Fibroblast of lung (primary cell): ENCODE results near the gene EWSR1. TPM values are rescaled to one million over a fixed set of nuclear protein-coding genes. Genes with fewer than 3 reads are reported as not detected.

Experiments
- DNase-seq, 2 donors: peaks; one replicate each; pipeline versions ENCODE4 v3.0.0 to v3.0.0-alpha.2; 2010; ENCODE audit warnings: low read depth in 2 of 2
- H2AFZ ChIP-seq: 2 replicates; pipeline ENCODE4 v1.5.1; 2012; ENCODE audit warnings: low read length, control low read depth, inconsistent platforms
- H3K27ac ChIP-seq: 2 replicates; pipeline ENCODE4 v1.5.1; 2011; ENCODE audit warnings: low read length, control low read depth; ENCODE audit not compliant: insufficient read depth
- H3K27me3 ChIP-seq: 2 replicates; pipeline ENCODE4 v1.5.1; 2011; ENCODE audit warnings: mild to moderate bottlenecking, low read length; ENCODE audit not compliant: control insufficient read depth, insufficient read depth
- H3K36me3 ChIP-seq: 2 replicates; pipeline ENCODE4 v1.5.1; 2011; ENCODE audit warnings: low read length; ENCODE audit not compliant: control insufficient read depth, insufficient read depth
- H3K4me1 ChIP-seq: 2 replicates; pipeline ENCODE4 v1.5.1; 2011; ENCODE audit warnings: low read length; ENCODE audit not compliant: control insufficient read depth, insufficient read depth; ENCODE audit errors: extremely low read depth
- H3K4me2 ChIP-seq: 2 replicates; pipeline ENCODE4 v1.5.1; 2011; ENCODE audit warnings: low read length, control low read depth; ENCODE audit not compliant: insufficient read depth; ENCODE audit errors: extremely low read depth
- H3K4me3 ChIP-seq, 4 experiments: fragments of 200-600 bp in 1 of 4; sonication (generic) in 1 of 4; replicated peaks in 1 of 4; 2 replicates each; pipeline ENCODE4 v1.5.1; 2011 to 2016; ENCODE audit warnings: low read length in 4 of 4, low read depth in 3 of 4, mild to moderate bottlenecking in 3 of 4, control low read depth in 2 of 4, inconsistent platforms in 1 of 4, mixed read lengths in 1 of 4; ENCODE audit not compliant: insufficient read depth in 1 of 4; ENCODE audit errors: control extremely low read depth in 1 of 4
- H3K79me2 ChIP-seq: 2 replicates; pipeline ENCODE4 v1.5.1; 2012; ENCODE audit warnings: mild to moderate bottlenecking, low read length, inconsistent platforms; ENCODE audit not compliant: control insufficient read depth, insufficient read depth
- H3K9ac ChIP-seq: 2 replicates; pipeline ENCODE4 v1.5.1; 2011; ENCODE audit warnings: mild to moderate bottlenecking, low read length, control low read depth; ENCODE audit not compliant: insufficient read depth
- H3K9me3 ChIP-seq: 2 replicates; pipeline ENCODE4 v1.5.1; 2012; ENCODE audit warnings: low read depth, low read length; ENCODE audit not compliant: control insufficient read depth, insufficient read depth
- H4K20me1 ChIP-seq: 2 replicates; pipeline ENCODE4 v1.5.1; 2011; ENCODE audit warnings: low read length; ENCODE audit not compliant: control insufficient read depth, insufficient read depth; ENCODE audit errors: extremely low read depth
- EZH2 ChIP-seq: IDR thresholded peaks from 2 replicates; pipeline ENCODE4 v1.5.1; 2012; ENCODE audit warnings: low read length, control low read depth, mild to moderate bottlenecking; ENCODE audit errors: missing control alignments
- polyA plus RNA-seq, 2 donors: library from polyadenylated mRNA; depleted of rRNA in 1 of 2; stranded (reverse) in 1 of 2; unstranded in 1 of 2; fragments of >200 nt; gene quantifications; 2 replicates each; pipeline ENCODE4 v1.2.1, GENCODE V29; 2011 to 2012; ENCODE audit warnings: missing spikeins in 1 of 2
- total RNA-seq: library from RNA; depleted of rRNA; stranded (reverse); fragments of >200 nt; gene quantifications from 2 replicates; pipeline ENCODE4 v1.2.1, GENCODE V29; 2014
- TF ChIP-seq, protein P1 (sequence below), 2 donors: IDR thresholded peaks in 1 of 2; conservative IDR thresholded peaks in 1 of 2; 1 replicate in 1 of 2; 2 replicates in 1 of 2; pipeline ENCODE4 v1.5.1; 2011 to 2012; ENCODE audit warnings: low read length in 2 of 2, control low read depth in 1 of 2, inconsistent platforms in 1 of 2, low read depth in 1 of 2, mild to moderate bottlenecking in 1 of 2

The EWSR1 gene
- total and polyA plus RNA-seq, 2 donors (not counting 1 experiment from before 2014, with no cell fraction given) = 150 to 172 TPM

DNA sequence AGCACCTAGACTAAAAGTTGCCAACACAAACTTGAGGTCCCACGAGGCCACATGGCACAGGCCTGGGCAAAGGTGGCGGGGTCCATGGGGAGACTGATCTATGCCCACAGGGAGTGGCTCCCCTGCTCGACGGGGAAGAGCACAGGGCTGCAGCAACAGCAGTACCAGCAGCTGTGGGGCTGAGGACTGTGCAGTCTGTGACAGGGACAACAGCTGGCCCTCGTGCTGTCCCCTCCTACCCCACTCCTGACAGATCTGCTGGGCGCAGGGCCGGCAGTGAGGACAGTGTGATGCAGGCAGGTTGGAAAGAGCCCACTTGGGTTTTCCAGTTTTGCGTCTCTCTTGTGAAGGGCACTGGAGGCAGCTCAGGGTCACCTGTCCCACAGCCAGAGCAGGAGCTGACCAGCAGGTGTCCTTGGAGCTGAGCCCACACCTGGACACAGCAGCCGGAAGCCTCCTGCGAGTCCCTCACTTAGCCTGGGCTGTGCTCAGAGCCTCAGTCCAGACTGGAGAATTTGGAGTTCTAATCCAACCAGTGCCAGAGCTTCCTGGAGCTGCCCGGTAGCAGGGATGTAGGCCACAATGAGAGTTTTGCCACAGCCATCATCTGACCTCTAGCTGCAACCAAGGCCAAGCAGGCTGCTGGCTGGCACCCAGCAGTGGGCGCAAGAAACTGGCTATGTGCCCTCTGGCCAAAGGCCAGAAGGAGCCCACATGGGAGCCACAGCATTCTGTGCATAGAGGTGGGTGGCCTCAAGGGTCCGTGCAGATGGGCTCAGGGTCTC, 34.8 kb downstream of the EWSR1 start:
- H2AFZ ChIP-seq = no peak overlapping the region
- no peaks in the 10 kb centered on the region for H4K20me1 ChIP-seq
- no peak overlapping the region for H3K4me2 ChIP-seq
- H3K36me3 ChIP-seq = peaks cover 9% of the 10 kb centered on the region
- TF ChIP-seq EZH2 = no peak
- TF ChIP-seq, protein P1, sequence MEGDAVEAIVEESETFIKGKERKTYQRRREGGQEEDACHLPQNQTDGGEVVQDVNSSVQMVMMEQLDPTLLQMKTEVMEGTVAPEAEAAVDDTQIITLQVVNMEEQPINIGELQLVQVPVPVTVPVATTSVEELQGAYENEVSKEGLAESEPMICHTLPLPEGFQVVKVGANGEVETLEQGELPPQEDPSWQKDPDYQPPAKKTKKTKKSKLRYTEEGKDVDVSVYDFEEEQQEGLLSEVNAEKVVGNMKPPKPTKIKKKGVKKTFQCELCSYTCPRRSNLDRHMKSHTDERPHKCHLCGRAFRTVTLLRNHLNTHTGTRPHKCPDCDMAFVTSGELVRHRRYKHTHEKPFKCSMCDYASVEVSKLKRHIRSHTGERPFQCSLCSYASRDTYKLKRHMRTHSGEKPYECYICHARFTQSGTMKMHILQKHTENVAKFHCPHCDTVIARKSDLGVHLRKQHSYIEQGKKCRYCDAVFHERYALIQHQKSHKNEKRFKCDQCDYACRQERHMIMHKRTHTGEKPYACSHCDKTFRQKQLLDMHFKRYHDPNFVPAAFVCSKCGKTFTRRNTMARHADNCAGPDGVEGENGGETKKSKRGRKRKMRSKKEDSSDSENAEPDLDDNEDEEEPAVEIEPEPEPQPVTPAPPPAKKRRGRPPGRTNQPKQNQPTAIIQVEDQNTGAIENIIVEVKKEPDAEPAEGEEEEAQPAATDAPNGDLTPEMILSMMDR (conservative IDR thresholded peaks at IDR 0.05 in 1 of 2, IDR thresholded peaks at IDR 0.05 in 1 of 2; ENCODE audit: low read depth in 1 of 2, low read length in 2 of 2) = no peak
- H3K9ac ChIP-seq = no peak overlapping the region
- H3K79me2 ChIP-seq = peaks cover 5% of the 10 kb centered on the region
- no peaks in the 10 kb centered on the region for H3K27me3 ChIP-seq
- no peaks in the 10 kb centered on the region for H3K4me1 ChIP-seq
- H3K27ac ChIP-seq = no peak overlapping the region
- no peak overlapping the region for H3K4me3 ChIP-seq
- no peak for DNase-seq
- H3K9me3 ChIP-seq = no peaks in the 10 kb centered on the region

DNA sequence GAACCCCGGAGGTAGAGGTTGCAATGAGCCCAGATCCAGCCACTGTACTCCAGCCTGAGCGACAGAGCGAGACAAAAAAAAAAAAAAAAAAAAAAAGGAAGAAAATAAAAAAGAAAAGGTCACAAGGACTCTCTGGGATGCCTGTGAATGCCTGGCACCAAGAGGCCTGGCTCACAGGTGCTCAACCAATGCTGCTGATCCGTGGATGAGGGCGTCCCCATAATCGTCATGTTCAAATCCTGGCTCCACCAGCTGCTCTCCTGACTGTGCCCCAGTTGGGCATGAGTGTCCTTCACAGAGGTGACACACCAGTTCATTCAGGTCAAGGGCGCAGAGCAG, 37.7 kb downstream of the EWSR1 start:
- no peak overlapping the region for H3K9ac ChIP-seq
- peak overlapping the region in 1 of 4 experiments; percentile 89 for H3K4me3 ChIP-seq
- no peak overlapping the region for H3K4me2 ChIP-seq

DNA sequence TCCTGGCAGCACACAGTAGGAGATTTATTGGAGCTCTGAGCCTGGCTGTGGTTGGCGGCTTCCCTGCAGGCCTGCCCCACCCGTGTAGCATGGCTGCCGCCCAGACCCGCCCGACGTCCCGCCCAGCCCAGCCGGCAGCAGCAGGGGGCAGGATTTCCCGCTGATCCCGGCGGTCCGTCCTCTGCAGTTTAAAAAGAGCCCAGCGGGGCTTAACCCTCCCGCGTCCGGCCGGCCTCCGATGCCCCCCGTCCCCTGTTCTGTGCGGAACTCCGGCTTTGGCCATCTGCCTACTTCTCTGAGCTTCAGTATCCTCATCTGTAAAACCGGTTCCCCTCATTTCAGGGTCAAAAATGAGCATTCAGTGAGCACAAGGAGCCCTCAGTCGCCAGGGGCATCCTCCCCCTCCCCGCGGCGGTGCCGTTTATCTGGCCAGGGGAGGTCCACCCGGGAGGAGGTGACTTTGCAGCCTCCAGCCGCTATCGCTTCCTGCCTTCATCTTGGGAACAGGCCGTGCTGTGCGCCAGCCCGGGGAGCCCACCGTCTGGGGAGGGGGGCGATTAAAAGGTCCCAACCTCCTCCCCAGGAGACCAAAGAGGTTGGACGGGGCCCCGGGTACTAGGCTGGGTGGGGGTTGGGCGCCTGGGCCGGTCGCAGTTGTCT, 38.2 kb downstream of the EWSR1 start, which contains the start of gene GAS2L1:
GAS2L1 (plus strand) TSS at position 476 of the 660 bp plus-strand sequence. CDS start 1,456 bp downstream, outside the sequence.
- peak within 1 kb of the TSS; percentile 72 for H3K9ac ChIP-seq
- no peaks in the 10 kb centered on the region for H4K20me1 ChIP-seq
- peak within 1 kb of the TSS; percentile 40 for H3K27ac ChIP-seq
- H3K9me3 ChIP-seq = no peaks in the 10 kb centered on the region
- no peaks in the 10 kb centered on the region for H3K27me3 ChIP-seq
- peaks cover 14% of the 10 kb centered on the region for H3K79me2 ChIP-seq
- TF ChIP-seq EZH2 = no peak
- TF ChIP-seq, protein P1 (conservative IDR thresholded peaks at IDR 0.05 in 1 of 2, IDR thresholded peaks at IDR 0.05 in 1 of 2; ENCODE audit: low read depth in 1 of 2, low read length in 2 of 2) = peak; percentile 43 to 64
- peak within 1 kb of the TSS; percentile 71 for H3K4me2 ChIP-seq
- H3K4me3 ChIP-seq = peak within 1 kb of the TSS; percentile 54 to 89 (median 79)
- peak; percentile 80 for DNase-seq
- H3K36me3 ChIP-seq = peaks cover 2% of the 10 kb centered on the region
- peak within 1 kb of the TSS; percentile 97 for H2AFZ ChIP-seq
- H3K4me1 ChIP-seq = peaks cover 15% of the 10 kb centered on the region

More for the DNA sequence above, 37.7 kb downstream of the EWSR1 start:
- Histone ChIP-seq H3K79me2 (peaks cover 14% of the 10 kb centered on the region), H4K20me1 (no peaks in the 10 kb centered on the region), H3K36me3 (peaks cover 2% of the 10 kb centered on the region), H3K27me3 (no peaks in the 10 kb centered on the region), H2AFZ (peak overlapping the region; percentile 20), H3K4me1 (peaks cover 14% of the 10 kb centered on the region), H3K27ac (no peak overlapping the region), H3K9me3 (no peaks in the 10 kb centered on the region)
- no peak for DNase-seq
- no peak for TF ChIP-seq EZH2
- TF ChIP-seq, protein P1 (conservative IDR thresholded peaks at IDR 0.05 in 1 of 2, IDR thresholded peaks at IDR 0.05 in 1 of 2; ENCODE audit: low read depth in 1 of 2, low read length in 2 of 2) = no peak
